Liver (tissue), 3 donors: ENCODE data around the gene ALKAL2.

ENCODE experiments used
- ATF3 ChIP-seq: IDR thresholded peaks from 2 replicates; pipeline ENCODE4 v1.6.1; 2016; ENCODE audit warnings: antibody characterized with exemption
- CTCF ChIP-seq: fragments of 150-350 bp; IDR thresholded peaks from 2 replicates; pipeline ENCODE4 v1.5.1; 2017; ENCODE audit warnings: improper control_type of control experiment, low read depth, low read length; ENCODE audit not compliant: missing input control
- EGR1 ChIP-seq, 2 donors: IDR thresholded peaks; 2 replicates each; pipeline ENCODE4 v1.6.1; 2016 to 2018; ENCODE audit warnings: antibody characterized with exemption in 2 of 2, low read depth in 2 of 2
- FOXA1 ChIP-seq: IDR thresholded peaks from 2 replicates; pipeline ENCODE4 v1.6.1; 2016; ENCODE audit warnings: antibody characterized with exemption
- HNF4A ChIP-seq, 2 donors: conservative IDR thresholded peaks; 2 replicates each; pipeline ENCODE4 v1.6.1; 2016; ENCODE audit warnings: antibody characterized with exemption in 2 of 2, mild to moderate bottlenecking in 2 of 2
- JUND ChIP-seq, 2 donors: IDR thresholded peaks; 2 replicates each; pipeline ENCODE4 v1.6.1; 2016; ENCODE audit warnings: antibody characterized with exemption in 2 of 2
- MAX ChIP-seq: IDR thresholded peaks from 2 replicates; pipeline ENCODE4 v1.6.1; 2016; ENCODE audit warnings: antibody characterized with exemption
- RAD21 ChIP-seq, 2 donors: IDR thresholded peaks; 2 replicates each; pipeline ENCODE4 v1.6.1; 2016; ENCODE audit warnings: antibody characterized with exemption in 2 of 2, mild to moderate bottlenecking in 2 of 2
- REST ChIP-seq: IDR thresholded peaks from 2 replicates; pipeline ENCODE4 v1.6.1; 2016; ENCODE audit warnings: antibody characterized with exemption, mild to moderate bottlenecking
- RXRA ChIP-seq, 2 donors: IDR thresholded peaks; 2 replicates each; pipeline ENCODE4 v1.6.1; 2017 to 2018; ENCODE audit warnings: antibody characterized with exemption in 2 of 2, mild to moderate bottlenecking in 1 of 2
- SP1 ChIP-seq: IDR thresholded peaks from 2 replicates; pipeline ENCODE4 v1.6.1; 2018; ENCODE audit warnings: antibody characterized with exemption, mild to moderate bottlenecking
- TAF1 ChIP-seq: conservative IDR thresholded peaks from 2 replicates; pipeline ENCODE4 v1.6.1; 2016; ENCODE audit warnings: antibody characterized with exemption, mild to moderate bottlenecking
- YY1 ChIP-seq: IDR thresholded peaks from 2 replicates; pipeline ENCODE4 v1.6.1; 2016; ENCODE audit warnings: antibody characterized with exemption, mild to moderate bottlenecking
- ZBTB33 ChIP-seq: IDR thresholded peaks from 2 replicates; pipeline ENCODE4 v1.6.1; 2016; ENCODE audit warnings: antibody characterized with exemption
- donor health status: healthy.
- donor health status: healthy.

GRCh38 chr2:263774-264492 is 24.0 kb downstream of the ALKAL2 start, which contains the start of gene SH3YL1:
- TF ChIP-seq CTCF, result no peak
- no peak for TF ChIP-seq REST
- TF ChIP-seq RAD21 (IDR thresholded peaks at IDR 0.05), result no peak
- no peak for TF ChIP-seq TAF1
- TF ChIP-seq HNF4A (conservative IDR thresholded peaks at IDR 0.05), result no peak
- no peak for TF ChIP-seq MAX
- TF ChIP-seq JUND (IDR thresholded peaks at IDR 0.05), result no peak
- TF ChIP-seq YY1, result no peak
- no peak for TF ChIP-seq FOXA1
- no peak for TF ChIP-seq ATF3
- no peak for TF ChIP-seq EGR1 (IDR thresholded peaks at IDR 0.05; ENCODE audit: low read depth in 2 of 2)
- TF ChIP-seq RXRA (IDR thresholded peaks at IDR 0.05), result no peak
- TF ChIP-seq SP1, result no peak
- TF ChIP-seq ZBTB33, result no peak
